Stimulated activated CD4-positive, alpha-beta T cell treated with anti-CD3 and anti-CD28 coated beads, Interleukin-12 subunit alpha, Interleukin-12 subunit beta, amount 100 ng/mL, for 48 hours (primary cell): ENCODE data around the gene CEP43.

Experiments used
- DNase-seq, 3 donors: peaks; one replicate each; pipeline ENCODE4 v3.0.0-alpha.2; 2020; ENCODE audit warnings: low read depth in 2 of 3, low spot score in 1 of 3

Gene CEP43

DNA sequence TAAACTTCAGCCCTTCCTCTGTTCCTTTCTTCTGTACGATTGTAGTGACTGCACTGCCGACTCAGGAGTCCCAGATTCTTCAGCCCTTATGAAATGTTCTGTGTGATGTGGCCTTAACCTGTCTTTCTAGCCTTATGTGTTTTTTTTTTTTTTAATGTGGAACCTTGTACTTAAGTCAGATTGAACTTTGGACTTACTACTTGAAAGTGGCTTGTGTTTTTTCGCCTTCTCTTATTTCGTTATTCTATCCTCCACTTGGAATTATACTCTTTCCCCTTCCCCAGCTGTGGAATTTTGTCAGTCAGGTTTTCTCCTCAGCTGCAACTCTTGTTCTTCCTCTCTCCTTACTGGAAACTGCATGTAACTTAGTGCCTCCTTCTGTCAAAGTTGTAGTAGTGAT, 8.8 kb downstream of the CEP43 start:
- DNase-seq, result no peak

DNA sequence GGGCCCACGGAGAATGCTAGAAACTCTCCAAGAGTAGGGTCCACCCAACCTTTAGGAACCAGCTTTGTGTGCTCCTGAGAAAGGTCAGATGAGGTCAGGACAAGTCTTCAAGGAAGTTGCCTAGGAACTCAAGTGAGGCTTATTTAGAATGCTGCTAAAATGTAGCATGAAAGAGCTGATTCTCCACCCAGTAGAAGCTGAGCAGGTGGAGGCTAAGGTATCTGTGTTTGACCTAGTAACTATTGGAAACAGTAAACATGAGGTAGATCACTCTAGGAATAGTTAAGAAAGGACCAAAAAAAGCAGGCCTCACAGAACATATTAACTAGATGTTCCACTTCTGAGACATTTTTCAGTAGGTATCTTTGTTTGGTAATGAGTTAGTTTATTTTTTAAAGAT, 13.9 kb downstream of the CEP43 start:
- DNase-seq, result no peak

DNA sequence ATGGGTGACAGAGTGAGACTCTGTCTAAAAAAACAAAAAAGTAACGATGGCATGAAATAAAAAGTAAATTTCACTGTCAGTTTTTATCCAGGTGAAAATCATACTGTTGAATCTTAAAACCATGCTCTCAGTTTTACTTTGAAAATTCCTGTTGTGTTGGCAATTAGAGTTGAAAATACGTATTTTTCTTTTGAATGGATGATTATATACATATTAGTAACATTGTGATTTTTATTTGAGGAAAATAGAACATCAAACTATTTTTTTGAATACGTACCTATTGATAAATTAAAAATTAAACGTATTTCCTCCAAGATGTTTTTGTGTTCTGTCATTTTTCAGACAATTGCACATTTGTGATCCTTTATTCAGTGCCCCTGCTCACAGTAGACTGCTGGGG, 14.7 kb downstream of the CEP43 start:
- no peak for DNase-seq

DNA sequence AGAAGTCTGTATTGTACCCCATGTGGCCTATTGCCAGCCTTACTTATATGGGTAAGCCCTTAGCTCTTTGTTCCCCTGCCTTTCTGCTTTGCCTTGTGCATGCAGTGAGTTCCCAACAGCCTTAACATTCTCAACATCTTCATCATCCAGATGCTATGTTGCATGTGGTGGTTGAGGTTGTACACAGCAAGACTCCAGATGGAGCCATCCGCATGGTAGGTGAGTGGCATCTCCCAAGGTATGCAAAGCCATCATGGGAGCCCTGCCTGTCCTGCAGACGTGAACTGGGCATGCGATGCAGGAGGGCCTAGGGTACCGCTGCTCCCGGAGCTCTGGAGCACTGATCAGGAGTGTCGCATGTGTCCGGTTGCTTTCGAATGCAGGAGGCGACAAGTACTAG, 16.1 kb downstream of the CEP43 start:
- DNase-seq, result no peak

DNA sequence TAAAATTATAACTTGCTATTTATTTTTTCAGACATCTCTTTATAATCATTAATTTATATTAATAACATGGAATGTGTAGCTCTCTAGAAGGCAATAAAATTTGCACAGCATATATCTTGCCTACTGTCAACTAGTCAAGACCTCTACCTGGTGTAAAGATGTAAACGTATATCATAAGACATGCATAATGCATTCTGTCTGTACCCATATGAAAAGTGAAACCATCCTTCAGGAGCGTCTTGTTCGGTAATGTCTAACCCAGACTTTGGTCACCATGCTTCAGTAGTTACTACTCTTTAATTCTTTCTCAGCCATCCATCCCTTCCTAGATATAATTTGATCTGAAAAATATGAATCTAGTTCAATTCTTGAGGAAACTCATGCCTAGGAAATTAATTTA, 21.0 kb downstream of the CEP43 start:
- DNase-seq, result no peak

DNA sequence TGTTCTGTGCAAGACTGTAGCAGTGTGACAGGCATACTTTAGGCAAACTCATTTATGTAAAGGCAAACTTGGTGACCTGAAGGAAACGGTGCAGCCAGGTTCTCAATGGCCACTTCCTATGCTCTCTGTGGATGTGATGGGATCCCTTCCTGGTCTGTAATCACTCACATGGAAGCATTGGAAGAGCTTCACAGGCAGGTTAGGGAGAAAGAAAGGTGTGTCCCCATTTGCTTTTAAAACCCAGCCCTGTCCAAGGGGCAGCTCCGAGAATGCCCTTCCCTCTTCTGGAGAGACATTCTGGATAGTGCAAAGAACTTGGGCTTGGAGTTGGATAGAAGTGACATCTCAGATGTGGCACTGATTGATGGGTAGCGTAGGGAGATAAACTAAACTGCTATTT, 28.1 kb downstream of the CEP43 start:
- DNase-seq, result no peak

DNA sequence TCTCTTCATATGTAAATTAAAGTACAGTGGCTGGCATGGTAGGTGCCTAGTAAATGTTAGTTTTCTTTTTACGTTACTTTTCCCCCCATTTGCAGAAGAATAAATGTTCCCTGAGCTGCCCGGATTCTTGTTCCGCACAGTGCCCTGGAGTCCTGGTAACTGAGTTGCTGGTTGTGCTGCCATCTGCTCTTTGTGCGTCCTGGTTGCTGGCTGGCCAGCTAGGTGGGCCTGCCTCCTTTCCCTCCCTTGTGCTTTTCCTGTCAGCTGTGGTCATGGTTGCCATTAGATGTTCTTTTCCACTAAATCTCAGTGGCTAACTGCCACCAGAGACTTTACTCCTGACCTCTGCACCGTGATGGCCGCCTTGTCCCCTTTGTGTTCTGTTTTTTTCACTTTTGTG, 28.6 kb downstream of the CEP43 start:
- no peak for DNase-seq

DNA sequence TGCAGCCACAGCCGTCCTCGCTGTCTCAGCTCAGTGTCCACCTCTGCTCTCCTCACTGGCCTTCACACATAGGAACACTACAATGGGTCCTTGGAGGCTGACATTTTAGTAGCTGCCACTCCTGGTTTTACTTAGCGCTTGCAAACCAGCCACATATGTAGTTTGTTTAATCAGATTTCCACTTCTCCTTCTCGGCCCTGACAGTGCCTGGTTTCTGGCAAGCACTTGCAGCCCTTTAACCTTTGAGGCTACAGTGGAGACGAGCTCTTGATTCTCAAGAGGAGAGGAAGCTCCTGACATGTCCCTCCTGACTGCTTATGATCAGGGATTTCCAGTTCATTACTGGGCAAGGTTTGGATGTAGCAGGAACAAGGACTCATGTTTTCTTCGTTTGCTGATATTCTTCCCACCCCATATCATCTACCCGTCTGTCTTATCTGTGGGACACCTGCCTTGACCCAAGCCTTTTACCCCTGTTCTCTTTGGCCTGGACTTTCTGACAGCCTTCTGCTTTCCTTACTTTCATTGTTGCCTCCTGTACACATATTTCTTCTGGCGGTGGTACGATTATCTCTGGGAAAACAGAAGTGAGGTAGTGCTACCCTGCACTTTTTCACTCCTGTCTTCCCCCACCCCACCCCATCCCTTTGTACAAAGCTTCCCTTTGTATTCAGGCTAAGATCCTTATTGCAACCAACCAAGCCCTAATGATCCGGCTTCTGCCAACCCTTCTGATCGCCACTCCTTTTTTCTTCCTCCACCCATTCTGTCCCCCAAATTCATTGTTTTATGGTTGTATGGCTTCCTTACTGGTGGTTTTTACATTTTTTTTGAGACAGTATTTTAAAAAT, 31.2 kb downstream of the CEP43 start:
- no peak for DNase-seq

DNA sequence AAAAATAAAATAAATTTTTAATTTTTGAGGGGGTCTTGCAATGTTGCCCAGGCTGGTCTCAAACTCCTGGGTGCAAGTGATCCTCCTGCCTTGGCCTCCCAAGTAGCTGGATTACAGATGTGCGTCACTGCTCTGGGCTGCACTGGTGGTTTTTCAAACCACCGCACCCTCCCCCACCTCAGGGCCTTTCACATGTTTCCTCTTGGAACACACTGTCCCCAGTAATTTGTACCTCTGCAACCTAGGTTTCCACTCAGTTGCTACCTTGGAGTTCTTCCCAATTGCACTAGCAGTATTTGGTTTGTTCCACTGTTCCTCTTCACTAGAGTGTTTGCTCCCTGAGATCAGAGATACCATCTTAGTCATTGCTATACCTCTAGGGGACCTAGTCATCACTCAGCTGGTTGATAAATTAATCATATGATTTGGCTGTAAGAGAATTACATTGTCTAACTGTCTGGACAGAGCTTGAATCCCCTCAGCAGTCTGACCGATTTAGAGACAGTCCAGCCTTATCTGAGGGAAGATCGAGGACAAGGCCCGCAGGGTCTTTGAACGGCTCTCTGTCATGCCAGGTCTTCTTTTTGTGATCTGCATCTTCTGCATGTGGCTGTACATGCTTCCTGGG, 32.0 kb downstream of the CEP43 start:
- no peak for DNase-seq

DNA sequence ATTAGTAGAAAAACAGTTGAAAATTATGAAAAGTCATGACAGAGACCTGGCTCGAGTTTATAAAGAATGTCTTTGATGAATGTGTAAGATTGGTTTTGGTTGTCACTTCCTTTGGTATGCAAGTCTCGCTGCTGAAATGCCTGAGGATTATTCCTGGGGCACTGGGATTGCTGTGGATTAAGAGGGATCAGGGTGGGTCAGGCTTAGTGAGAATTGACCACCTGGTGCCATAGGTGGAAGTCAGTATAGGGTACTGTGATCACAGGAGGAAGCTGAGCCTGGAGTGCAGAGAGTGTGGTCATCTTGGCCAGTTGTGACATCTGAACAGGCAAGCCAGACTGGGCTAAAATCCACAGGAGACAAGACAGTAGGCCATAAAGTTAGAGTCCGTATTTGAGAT, 34.9 kb downstream of the CEP43 start:
- no peak for DNase-seq

DNA sequence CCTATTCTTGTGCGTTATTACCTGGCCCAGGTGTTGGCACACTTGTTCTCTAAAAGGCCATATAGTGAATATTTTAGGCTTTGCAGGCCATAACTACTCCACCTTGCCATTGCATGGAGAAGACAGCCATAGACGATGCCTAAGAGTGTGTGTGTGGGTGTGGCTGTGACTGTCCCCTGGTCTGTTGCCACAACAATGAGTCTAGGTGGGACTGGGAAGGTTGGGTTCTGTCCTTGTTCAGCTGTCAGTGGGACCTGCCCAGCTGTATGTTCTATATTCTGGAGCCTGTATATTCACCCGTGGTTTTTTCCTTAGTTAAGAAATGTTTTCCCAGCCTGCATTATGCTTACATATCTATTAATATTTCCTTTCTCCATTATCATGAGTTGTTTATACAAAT, 38.6 kb downstream of the CEP43 start:
- DNase-seq, result no peak

DNA sequence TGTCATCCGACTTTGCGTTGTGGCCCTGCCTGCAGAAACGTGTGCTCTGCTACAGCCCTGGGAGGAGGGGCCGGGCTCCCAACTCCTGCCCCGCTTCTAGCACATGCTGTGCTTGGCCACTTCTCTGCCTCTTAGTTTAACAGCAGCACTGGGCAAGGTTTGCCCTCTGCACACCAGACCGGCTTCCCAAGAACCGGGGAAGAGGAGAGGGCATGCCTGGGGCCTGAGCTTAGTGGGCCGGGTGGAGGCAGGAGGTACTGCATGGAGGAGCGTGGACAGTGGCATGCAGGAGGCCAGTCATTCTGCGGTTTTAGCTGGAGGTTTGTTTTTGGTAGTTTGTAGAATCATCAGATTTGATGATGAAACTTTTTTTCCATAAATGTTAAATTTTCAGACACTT, 45.5 kb downstream of the CEP43 start:
- no peak for DNase-seq

DNA sequence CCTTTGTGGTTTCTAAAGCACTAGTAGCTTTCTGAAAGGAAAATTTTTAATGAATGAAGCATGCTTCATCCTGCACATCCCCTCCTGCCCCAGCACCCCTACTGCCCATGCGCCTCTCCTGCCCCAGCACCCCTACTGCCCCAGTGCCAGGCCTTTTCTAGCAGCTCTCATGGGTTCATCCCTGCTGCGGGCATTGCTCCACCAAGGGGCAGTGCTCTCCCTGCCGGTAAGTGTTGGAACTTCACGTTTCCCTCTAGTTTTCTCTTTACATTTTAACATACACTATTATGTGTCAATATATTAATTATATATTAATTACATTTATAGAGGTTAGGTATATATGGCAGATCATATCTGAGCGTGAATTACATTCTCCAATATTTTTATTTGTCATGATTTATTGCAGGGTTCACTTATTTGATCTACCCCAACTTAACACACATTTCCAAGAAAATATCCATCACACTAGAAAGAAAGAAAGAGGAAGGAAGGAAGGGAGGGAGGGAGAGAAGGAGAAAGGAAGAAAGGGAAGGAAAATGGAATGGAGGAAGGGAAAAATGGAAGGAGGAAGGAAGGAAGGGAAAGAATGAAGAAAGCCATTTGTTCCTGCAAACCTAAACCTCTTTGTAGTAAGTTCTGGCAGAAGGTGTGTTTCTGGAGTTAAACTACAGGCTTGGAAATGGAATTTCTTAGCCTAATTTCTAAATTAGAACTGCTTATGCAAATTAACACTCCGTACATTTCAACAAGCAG, 46.8 kb downstream of the CEP43 start:
- DNase-seq, result no peak

DNA sequence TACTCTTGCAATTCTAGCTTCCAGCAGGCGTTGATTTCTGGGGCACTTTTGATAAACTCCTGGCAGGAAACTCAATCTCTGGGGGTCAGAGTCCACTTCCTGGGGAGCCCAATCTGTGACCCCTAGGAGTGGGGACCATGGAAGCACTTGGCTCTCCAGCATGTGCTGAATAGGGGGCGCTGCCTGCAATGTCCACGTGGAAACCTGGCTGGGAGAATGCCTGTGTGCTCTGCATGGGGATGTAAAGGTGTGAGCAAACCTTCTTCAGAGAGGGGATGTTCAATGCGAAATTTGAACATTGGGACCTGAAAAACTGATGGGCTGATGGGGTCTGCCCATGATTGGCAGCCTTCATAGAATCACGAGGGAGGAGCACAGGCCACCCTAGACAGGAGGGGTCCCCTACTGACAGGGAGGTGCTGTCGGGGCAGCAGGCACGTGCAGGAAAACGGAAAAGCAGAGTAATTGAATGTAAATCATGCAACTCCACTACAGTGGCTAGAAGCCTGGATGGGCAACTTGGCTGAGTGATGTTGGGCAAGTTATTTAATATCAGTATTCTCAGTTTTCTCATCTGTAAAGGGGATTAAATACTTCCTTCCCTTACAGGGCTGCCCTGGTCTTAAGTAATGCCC, 47.8 kb downstream of the CEP43 start:
- no peak for DNase-seq

DNA sequence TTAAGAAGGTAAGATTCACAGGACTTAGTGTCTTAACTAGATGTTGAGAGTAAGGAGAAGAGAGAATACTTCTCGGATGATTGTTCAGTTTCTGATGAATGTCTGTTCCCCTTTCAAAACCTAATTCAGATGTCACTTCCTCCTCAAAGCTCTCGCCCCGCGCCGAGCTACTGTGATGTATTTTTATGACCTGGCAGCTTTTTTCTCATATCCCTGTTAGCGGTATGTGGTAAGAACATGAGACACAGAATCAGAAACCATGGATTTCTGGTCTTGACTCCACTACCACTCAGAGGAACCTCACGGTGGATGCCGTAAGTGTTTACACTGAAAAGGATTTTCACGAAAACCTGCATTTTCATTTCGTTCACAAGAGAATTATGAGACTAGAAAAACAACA, 48.4 kb downstream of the CEP43 start:
- peak; percentile 45 to 59 (median 54) for DNase-seq
